ENCODE data around the gene TAPBP.

GRCh38 chr6:33289784-33290315 lies 24.0 kb downstream of the TAPBP start:
- no peak for TF ChIP-seq CTCF (IDR thresholded peaks at IDR 0.05)
- no peak for TF ChIP-seq EP300 (IDR thresholded peaks at IDR 0.05)

All from tibial nerve (tissue), 4 donors.